Measurements from ENCODE around the gene KCNT1. TPM values are rescaled to one million over a fixed set of nuclear protein-coding genes. Genes with fewer than 3 reads are reported as not detected.

The KCNT1 gene
- polyA plus RNA-seq, 6 donors from 2014 or later: not detected

GRCh38 chr9:135680056-135680455 lies 21.9 kb upstream of the KCNT1 start:
- DNase-seq: no peak
- Mint-ChIP-seq H3K27me3 (peaks cover 4 to 26% (median 5%) of the 10 kb centered on the region in 3 donors), H3K27ac (no peak overlapping the region)

DNA sequence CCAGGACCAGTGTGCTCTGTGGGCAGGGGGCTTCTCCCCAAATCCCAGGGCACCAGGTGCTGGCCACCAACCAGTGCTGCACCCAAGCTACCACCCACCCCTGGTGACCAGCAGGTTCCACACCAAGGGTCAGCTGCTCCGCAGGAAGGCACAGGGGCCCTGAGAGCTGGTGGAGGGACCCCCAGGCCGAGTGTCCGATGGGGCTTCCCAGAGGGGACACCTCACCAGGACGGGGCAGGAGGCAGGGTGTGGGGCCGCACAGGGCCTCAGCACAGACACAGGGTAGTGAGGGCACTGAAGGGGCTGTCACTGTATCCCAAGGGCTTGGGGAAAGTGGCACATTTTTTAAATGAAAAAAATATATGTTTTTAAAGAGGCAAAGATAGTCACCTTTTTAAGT lies 20.8 kb upstream of the KCNT1 start:
- Mint-ChIP-seq H3K4me3 (no peak overlapping the region), H3K9me3 (no peaks in the 10 kb centered on the region), H3K27me3 (peaks cover 4 to 26% (median 5%) of the 10 kb centered on the region in 3 donors), H3K4me1 (no peaks in the 10 kb centered on the region), H3K36me3 (no peaks in the 10 kb centered on the region), H3K27ac (no peak overlapping the region)
- DNase-seq: no peak
- ATAC-seq (ENCODE audit: low read depth in 2 of 2): no peak

More at GRCh38 chr9:135680056-135680455, 21.9 kb upstream of the KCNT1 start:
- no peak overlapping the region for H3K4me3 Mint-ChIP-seq
- H3K36me3 Mint-ChIP-seq: no peaks in the 10 kb centered on the region
- no peaks in the 10 kb centered on the region for H3K9me3 Mint-ChIP-seq
- ATAC-seq (ENCODE audit: low read depth in 2 of 2): no peak
- no peaks in the 10 kb centered on the region for H3K4me1 Mint-ChIP-seq

DNA sequence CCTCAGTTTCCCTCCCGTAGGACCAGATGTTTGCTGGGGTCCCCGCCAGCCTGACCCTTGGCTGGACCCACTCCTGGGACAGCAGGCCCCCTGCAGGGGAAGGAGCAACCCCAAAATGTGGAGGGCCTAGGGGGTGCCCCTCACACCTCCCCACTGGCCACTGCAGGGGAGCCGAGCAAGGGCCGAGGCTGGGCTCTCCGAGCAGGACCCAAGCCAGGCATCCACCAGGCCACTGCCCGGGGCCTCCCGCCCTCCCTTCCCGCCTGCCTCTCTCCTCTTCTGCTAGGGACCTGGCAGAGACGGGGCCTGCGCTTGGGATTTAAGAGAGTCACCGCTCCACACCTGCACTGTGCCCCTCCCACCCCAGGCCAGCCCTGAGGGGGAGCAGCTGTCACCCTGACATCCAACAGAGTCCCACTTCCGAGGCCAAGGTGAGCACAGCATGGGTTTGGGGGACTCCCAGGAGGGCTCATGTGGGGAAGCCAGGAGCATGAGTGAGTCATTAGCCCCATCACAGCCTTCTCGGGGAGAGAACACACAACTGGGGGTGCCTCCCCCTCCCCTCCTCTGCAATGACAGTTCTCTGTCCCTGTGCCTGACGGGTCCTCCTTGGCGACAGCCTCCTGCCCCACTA lies 18.5 kb upstream of the KCNT1 start:
- no peak overlapping the region for H3K4me3 Mint-ChIP-seq
- DNase-seq: no peak
- peaks cover 4 to 26% (median 5%) of the 10 kb centered on the region in 3 donors for H3K27me3 Mint-ChIP-seq
- H3K27ac Mint-ChIP-seq: no peak overlapping the region
- no peak for ATAC-seq (ENCODE audit: low read depth in 2 of 2)
- H3K9me3 Mint-ChIP-seq: no peaks in the 10 kb centered on the region
- H3K36me3 Mint-ChIP-seq: no peaks in the 10 kb centered on the region
- no peaks in the 10 kb centered on the region for H3K4me1 Mint-ChIP-seq

DNA sequence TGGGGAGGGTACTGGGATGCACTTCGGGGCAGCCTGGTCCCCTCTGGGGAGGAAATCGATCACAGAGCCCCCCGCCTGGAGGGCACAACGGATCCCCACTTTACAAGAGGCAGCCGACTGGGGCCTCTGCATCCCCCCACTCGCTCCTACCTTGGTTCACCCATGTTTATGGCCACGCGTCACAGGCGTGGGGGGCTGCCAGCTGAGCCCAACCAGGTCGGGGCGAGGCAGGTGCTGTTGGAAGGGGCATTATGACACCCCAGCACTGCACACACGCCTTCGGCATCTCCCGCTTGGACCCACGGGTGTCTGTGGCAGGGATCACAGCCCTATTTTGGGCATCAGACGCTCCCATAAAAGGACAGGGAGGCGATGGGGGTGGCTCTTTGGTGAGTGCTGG lies 17.3 kb upstream of the KCNT1 start:
- H3K36me3 Mint-ChIP-seq: no peaks in the 10 kb centered on the region
- peaks cover 4 to 26% (median 5%) of the 10 kb centered on the region in 3 donors for H3K27me3 Mint-ChIP-seq
- no peak for DNase-seq
- H3K4me3 Mint-ChIP-seq: no peak overlapping the region
- no peak overlapping the region for H3K27ac Mint-ChIP-seq
- no peak for ATAC-seq (ENCODE audit: low read depth in 2 of 2)
- no peaks in the 10 kb centered on the region for H3K4me1 Mint-ChIP-seq
- H3K9me3 Mint-ChIP-seq: no peaks in the 10 kb centered on the region

DNA sequence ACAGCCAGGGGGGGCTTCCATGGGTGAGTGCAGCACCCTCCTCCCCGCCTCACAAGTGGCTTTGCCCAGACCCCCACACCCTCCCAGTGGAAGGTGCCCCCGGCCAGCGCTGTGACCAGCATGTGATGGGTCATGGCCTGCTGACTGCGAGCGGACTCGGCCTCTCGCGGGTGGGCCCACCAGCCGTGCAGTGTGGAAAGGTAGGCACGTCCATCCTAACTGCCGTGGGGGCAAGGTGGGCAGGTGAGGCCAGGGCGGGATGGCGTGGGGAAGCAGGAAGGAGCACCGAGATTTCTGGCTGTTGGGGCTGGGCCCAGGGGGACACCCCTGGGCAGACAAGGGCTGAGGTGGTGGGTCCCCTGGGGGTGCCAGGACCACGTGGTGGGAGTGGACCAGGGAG lies 14.8 kb upstream of the KCNT1 start:
- peaks cover 0 to 17% (median 5%) of the 10 kb centered on the region in 3 donors for H3K27me3 Mint-ChIP-seq
- no peak for ATAC-seq (ENCODE audit: low read depth in 2 of 2)
- no peaks in the 10 kb centered on the region for H3K9me3 Mint-ChIP-seq

DNA sequence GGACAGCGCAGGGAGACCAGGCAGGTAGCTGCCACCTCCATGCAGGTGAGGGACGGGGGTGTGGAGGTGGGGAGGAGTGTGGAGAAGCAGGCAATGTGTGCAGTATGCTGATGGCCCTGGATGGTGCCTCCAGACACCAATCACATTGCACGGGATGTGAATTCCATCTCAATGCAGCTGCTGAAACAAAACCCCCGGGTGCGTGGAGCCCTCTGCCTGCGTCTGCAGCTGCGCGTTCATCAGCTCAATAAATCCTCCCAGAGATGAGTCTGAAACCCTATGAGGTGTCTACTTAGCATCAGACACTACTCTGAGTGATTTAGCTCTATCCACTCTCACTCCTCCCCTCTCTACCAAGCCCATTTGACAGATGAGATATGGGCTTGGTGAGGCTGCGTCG lies 13.0 kb upstream of the KCNT1 start:
- DNase-seq (no peak), ATAC-seq (ENCODE audit: low read depth in 2 of 2) (no peak)
- no peaks in the 10 kb centered on the region for H3K36me3 Mint-ChIP-seq
- peaks cover 0 to 2% (median 0%) of the 10 kb centered on the region in 3 donors for H3K27me3 Mint-ChIP-seq
- peak overlapping the region in 1 of 6 donors; percentile 19 for H3K27ac Mint-ChIP-seq
- no peaks in the 10 kb centered on the region for H3K4me1 Mint-ChIP-seq
- H3K9me3 Mint-ChIP-seq: no peaks in the 10 kb centered on the region
- H3K4me3 Mint-ChIP-seq: no peak overlapping the region

More for the DNA sequence above, 14.8 kb upstream of the KCNT1 start:
- no peak overlapping the region for H3K4me3 Mint-ChIP-seq
- H3K27ac Mint-ChIP-seq: no peak overlapping the region
- no peaks in the 10 kb centered on the region for H3K36me3 Mint-ChIP-seq
- no peak for DNase-seq
- no peaks in the 10 kb centered on the region for H3K4me1 Mint-ChIP-seq

DNA sequence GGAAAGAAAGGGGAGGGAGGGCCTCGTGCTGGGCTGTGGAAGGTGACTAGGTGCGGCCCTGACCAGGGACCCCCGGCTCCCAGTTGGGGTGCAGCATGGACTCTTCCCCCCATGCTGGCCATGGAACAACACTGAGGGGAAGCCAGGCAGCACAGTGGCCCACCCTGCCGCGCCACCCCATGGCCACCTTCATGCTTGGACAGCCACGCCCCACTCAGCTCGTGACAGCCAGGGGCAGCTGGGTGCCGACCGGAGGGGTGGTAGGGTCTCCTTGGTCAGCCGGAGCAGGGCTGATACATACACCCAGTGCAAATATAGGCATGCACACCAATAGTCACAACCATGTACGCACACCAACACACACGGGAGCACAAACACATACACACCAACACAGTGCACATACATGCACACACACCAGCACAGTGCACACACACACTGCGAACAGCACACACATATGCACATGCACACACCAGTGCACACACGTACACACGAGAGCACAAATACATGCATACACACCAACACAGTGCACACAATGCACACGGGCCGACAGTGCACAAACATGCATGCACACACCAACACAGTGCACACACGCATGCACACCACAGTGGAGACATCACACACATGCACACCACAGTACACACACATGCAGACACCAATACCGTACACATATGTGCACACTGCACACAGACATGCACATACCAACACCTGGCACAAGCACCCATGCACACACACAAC lies 11.0 kb upstream of the KCNT1 start:
- no peaks in the 10 kb centered on the region for H3K9me3 Mint-ChIP-seq
- ATAC-seq (ENCODE audit: low read depth in 2 of 2) (no peak), DNase-seq (no peak)
- no peak overlapping the region for H3K4me3 Mint-ChIP-seq
- H3K4me1 Mint-ChIP-seq: no peaks in the 10 kb centered on the region
- no peaks in the 10 kb centered on the region for H3K36me3 Mint-ChIP-seq
- no peaks in the 10 kb centered on the region for H3K27me3 Mint-ChIP-seq
- peak overlapping the region in 1 of 6 donors; percentile 59 for H3K27ac Mint-ChIP-seq

- Mint-ChIP-seq H3K36me3 (no peaks in the 10 kb centered on the region), H3K27me3 (no peaks in the 10 kb centered on the region), H3K4me1 (no peaks in the 10 kb centered on the region), H3K4me3 (no peak overlapping the region), H3K9me3 (no peaks in the 10 kb centered on the region), H3K27ac (no peak overlapping the region)
- DNase-seq (no peak), ATAC-seq (ENCODE audit: low read depth in 2 of 2) (no peak)
These were observed 9.6 kb upstream of the KCNT1 start for GRCh38 chr9:135692410-135692809.

DNA sequence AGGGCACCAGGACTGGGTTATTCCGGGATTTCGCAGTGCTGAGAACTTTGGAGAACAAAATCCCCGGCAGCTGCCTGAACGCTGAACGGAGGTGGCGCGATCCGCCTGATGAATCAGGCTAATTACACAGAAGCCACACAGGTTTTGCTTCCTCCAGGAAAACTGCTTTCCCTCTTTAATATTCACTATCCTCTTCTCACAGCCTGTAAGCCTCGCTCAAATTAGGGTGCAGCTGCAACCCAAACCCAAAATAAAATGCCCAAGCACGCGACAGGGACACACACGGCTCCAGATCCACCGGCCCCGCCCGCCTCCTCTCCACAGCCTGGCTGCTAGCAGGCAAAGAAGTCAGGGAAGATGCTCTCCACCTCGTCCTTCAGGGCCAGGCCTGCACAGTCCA lies 8.7 kb upstream of the KCNT1 start:
- Mint-ChIP-seq H3K4me1 (no peaks in the 10 kb centered on the region), H3K9me3 (no peaks in the 10 kb centered on the region), H3K27me3 (no peaks in the 10 kb centered on the region), H3K27ac (no peak overlapping the region), H3K4me3 (no peak overlapping the region), H3K36me3 (no peaks in the 10 kb centered on the region)
- ATAC-seq (ENCODE audit: low read depth in 2 of 2): no peak
- DNase-seq: no peak

DNA sequence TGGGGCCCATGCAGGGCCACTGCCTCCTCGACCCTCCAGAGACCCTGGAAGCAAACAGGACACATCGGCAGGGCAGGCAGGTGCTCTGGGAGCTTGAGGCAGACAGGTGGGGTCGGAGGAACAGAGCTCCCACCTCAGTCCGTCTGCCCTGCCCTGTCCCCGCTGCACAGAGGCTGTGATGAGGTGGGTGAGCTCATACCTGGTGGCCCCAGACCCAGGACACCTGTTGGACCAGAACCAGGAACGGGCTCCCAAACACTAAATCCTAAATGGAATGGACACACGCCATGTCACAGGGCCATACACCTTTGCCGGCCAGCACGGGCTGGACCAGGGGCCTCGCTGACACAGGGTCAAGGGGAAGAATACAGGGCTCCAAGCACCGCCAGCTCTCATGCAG lies 8.2 kb upstream of the KCNT1 start:
- H3K4me1 Mint-ChIP-seq: no peaks in the 10 kb centered on the region
- no peaks in the 10 kb centered on the region for H3K36me3 Mint-ChIP-seq
- H3K27ac Mint-ChIP-seq: no peak overlapping the region
- no peaks in the 10 kb centered on the region for H3K9me3 Mint-ChIP-seq
- DNase-seq (no peak), ATAC-seq (ENCODE audit: low read depth in 2 of 2) (no peak)
- H3K4me3 Mint-ChIP-seq: peak overlapping the region in 1 of 8 donors; percentile 52
- H3K27me3 Mint-ChIP-seq: no peaks in the 10 kb centered on the region

DNA sequence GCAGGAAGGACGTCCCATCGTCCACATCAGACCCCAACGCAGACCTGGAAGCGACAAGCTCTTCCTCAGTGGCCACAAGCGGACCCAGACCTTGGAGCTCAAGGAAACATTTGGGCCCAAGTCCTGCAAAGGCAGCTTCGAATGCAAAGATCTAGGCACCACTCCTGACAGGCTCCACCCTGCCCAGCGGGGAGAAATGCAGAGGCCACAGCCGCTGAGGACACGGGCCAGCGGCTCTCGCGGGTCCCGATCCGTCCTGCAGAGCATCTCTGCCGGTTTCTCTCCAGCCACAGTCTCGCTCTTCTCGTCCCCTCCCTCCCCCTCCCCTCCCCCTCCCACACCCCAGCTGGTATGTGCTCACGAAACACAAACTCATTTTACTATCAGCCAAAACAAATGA lies 7.6 kb upstream of the KCNT1 start:
- Mint-ChIP-seq H3K27ac (peak overlapping the region in 1 of 6 donors; percentile 13), H3K4me1 (no peaks in the 10 kb centered on the region), H3K27me3 (no peaks in the 10 kb centered on the region), H3K4me3 (no peak overlapping the region), H3K36me3 (no peaks in the 10 kb centered on the region), H3K9me3 (no peaks in the 10 kb centered on the region)
- ATAC-seq (ENCODE audit: low read depth in 2 of 2): no peak
- DNase-seq: no peak

DNA sequence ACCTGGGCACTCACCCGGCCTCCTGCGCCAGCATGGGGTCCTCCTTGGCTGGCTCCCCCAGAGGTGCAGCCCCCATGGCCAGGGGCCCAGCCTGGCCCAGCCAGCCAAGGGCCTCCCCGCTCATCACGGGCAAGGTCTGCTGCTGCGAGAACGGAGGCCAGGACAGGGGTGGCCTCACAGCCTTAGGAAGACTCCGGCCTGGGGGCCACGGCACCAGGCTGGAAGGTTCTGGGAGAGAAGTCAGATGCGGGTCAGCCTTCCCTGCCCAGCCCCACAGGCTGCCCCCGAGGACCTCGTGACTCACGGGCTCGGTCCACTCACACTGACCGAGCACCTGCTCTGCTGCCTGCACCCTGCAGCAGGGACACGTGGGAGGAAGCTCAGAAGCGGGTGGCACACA lies 6.9 kb upstream of the KCNT1 start:
- Mint-ChIP-seq H3K4me3 (no peak overlapping the region), H3K27ac (no peak overlapping the region), H3K36me3 (no peaks in the 10 kb centered on the region), H3K9me3 (no peaks in the 10 kb centered on the region), H3K4me1 (no peaks in the 10 kb centered on the region), H3K27me3 (peaks cover 0 to 3% (median 2%) of the 10 kb centered on the region in 3 donors)
- ATAC-seq (ENCODE audit: low read depth in 2 of 2) (no peak), DNase-seq (no peak)

GRCh38 chr9:135695642-135696041 lies 6.3 kb upstream of the KCNT1 start:
- Mint-ChIP-seq H3K4me3 (no peak overlapping the region), H3K36me3 (no peaks in the 10 kb centered on the region), H3K9me3 (no peaks in the 10 kb centered on the region), H3K27ac (no peak overlapping the region), H3K27me3 (peaks cover 0 to 9% (median 9%) of the 10 kb centered on the region in 3 donors), H3K4me1 (no peaks in the 10 kb centered on the region)
- DNase-seq (no peak), ATAC-seq (ENCODE audit: low read depth in 2 of 2) (no peak)

DNA sequence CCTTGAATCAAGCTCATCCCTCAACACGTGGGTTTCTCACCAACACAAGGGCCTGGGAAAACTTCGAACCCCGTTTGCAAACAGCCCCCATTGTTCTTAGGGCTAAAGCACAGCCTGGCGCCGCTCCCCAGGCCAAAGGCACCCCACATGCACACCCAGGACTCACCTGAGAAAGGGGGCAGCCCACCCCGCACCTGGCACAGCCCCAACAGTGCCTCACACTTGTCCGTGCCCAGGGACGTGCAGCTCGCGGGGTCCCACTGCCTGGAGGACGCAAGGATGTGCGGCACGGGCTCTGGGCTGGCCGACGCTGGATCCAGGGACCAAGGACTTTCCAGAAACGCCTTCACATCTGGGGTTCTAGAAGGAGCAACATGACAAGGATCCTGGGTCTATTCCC lies 5.5 kb upstream of the KCNT1 start:
- H3K36me3 Mint-ChIP-seq: no peaks in the 10 kb centered on the region
- H3K4me3 Mint-ChIP-seq: no peak overlapping the region
- H3K4me1 Mint-ChIP-seq: no peaks in the 10 kb centered on the region
- H3K9me3 Mint-ChIP-seq: no peaks in the 10 kb centered on the region
- H3K27ac Mint-ChIP-seq: no peak overlapping the region
- H3K27me3 Mint-ChIP-seq: peaks cover 0 to 11% (median 10%) of the 10 kb centered on the region in 3 donors
- DNase-seq (no peak), ATAC-seq (ENCODE audit: low read depth in 2 of 2) (no peak)

Data from naive B cell (primary cell).